ENCODE data around the gene SPATA32.

GRCh38 chr17:45227926-45228762 is 33.8 kb downstream of the SPATA32 start:
- TF ChIP-seq, protein P1, sequence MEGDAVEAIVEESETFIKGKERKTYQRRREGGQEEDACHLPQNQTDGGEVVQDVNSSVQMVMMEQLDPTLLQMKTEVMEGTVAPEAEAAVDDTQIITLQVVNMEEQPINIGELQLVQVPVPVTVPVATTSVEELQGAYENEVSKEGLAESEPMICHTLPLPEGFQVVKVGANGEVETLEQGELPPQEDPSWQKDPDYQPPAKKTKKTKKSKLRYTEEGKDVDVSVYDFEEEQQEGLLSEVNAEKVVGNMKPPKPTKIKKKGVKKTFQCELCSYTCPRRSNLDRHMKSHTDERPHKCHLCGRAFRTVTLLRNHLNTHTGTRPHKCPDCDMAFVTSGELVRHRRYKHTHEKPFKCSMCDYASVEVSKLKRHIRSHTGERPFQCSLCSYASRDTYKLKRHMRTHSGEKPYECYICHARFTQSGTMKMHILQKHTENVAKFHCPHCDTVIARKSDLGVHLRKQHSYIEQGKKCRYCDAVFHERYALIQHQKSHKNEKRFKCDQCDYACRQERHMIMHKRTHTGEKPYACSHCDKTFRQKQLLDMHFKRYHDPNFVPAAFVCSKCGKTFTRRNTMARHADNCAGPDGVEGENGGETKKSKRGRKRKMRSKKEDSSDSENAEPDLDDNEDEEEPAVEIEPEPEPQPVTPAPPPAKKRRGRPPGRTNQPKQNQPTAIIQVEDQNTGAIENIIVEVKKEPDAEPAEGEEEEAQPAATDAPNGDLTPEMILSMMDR (conservative IDR thresholded peaks at IDR 0.05; ENCODE audit: low read depth in 2 of 2), result no peak
- no peak for TF ChIP-seq REST (IDR thresholded peaks at IDR 0.05; ENCODE audit: unreplicated experiment)
- no peak for TF ChIP-seq EZH2 (IDR thresholded peaks at IDR 0.05; ENCODE audit: low read depth, unreplicated experiment)
- no peak for TF ChIP-seq POLR2AphosphoS5 (IDR thresholded peaks at IDR 0.05; ENCODE audit: low read depth)
- TF ChIP-seq ZNF331 (CRISPR knock-in tag; IDR thresholded peaks at IDR 0.05; ENCODE audit: low read depth), result no peak
- TF ChIP-seq CREB1 (CRISPR knock-in tag; IDR thresholded peaks at IDR 0.05; ENCODE audit: low read depth), result no peak
- TF ChIP-seq EZH2phosphoT487 (IDR thresholded peaks at IDR 0.05; ENCODE audit: unreplicated experiment), result no peak
- no peak for TF ChIP-seq ETS1 (IDR thresholded peaks at IDR 0.05)
- no peak for TF ChIP-seq JUNB (IDR thresholded peaks at IDR 0.05; ENCODE audit: unreplicated experiment)
